ENCODE data around the gene TMCC1. TPM values are rescaled to one million over a fixed set of nuclear protein-coding genes. Genes with fewer than 3 reads are reported as not detected.

Gene TMCC1
- total and polyA plus RNA-seq, 12 donors: 5.3 to 36.0 (median 27.2) TPM

DNA sequence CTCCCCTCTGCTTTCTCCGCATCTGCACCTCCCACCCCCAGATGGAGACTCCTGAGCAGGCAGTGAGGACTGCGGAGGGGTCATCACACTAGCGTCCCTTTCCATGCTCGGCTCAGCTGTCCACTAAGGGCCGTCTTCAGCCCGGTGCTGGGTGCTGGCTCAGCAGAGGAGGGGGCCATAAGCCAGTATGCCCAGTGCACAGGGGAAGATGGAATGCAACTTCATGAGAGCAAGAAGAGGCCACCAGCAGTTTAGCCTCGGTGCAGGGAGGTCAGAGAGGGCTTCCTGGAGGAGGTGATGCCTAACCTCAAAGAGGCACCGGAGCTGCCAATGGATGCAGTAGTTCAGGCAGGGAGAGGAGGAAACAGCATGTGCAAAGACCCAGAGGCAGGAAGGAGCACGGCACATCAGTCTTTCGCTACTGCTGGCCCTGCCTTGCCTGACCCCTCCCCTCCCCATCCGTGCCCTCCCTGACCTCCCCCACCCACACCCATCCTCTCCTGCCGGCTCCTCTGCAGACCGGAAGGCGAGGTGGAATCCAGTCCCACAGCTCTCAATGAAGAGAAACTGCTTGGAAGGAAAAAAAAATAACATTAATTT is 271.8 kb downstream of the TMCC1 start:
- H3K9me3 ChIP-seq: no peaks in the 10 kb centered on the region
- DNase-seq (peak in 1 of 2 donors; percentile 54), ATAC-seq (peak in 2 of 8 donors; percentile 3 to 13)
- H3K27ac ChIP-seq: peak overlapping the region; percentile 66 to 100 (median 99)
- TF ChIP-seq, protein P1, sequence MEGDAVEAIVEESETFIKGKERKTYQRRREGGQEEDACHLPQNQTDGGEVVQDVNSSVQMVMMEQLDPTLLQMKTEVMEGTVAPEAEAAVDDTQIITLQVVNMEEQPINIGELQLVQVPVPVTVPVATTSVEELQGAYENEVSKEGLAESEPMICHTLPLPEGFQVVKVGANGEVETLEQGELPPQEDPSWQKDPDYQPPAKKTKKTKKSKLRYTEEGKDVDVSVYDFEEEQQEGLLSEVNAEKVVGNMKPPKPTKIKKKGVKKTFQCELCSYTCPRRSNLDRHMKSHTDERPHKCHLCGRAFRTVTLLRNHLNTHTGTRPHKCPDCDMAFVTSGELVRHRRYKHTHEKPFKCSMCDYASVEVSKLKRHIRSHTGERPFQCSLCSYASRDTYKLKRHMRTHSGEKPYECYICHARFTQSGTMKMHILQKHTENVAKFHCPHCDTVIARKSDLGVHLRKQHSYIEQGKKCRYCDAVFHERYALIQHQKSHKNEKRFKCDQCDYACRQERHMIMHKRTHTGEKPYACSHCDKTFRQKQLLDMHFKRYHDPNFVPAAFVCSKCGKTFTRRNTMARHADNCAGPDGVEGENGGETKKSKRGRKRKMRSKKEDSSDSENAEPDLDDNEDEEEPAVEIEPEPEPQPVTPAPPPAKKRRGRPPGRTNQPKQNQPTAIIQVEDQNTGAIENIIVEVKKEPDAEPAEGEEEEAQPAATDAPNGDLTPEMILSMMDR (IDR thresholded peaks at IDR 0.05): no peak
- H3K4me3 ChIP-seq: no peak overlapping the region
- no peaks in the 10 kb centered on the region for H3K27me3 ChIP-seq
- intact Hi-C loops (cut with DNase I): loop anchor here in 1 of 10 donors (10.0 kb wide), 1 partner anchor 237 kb away; no protein-coding TSS in a partner anchor
- 60 to 64% methylated on average over 14 of the region's 14 CpGs for WGBS, 2 donors
- H3K4me1 ChIP-seq: peaks cover 41 to 100% (median 96%) of the 10 kb centered on the region in 9 donors
- no peaks in the 10 kb centered on the region for H3K36me3 ChIP-seq

DNA sequence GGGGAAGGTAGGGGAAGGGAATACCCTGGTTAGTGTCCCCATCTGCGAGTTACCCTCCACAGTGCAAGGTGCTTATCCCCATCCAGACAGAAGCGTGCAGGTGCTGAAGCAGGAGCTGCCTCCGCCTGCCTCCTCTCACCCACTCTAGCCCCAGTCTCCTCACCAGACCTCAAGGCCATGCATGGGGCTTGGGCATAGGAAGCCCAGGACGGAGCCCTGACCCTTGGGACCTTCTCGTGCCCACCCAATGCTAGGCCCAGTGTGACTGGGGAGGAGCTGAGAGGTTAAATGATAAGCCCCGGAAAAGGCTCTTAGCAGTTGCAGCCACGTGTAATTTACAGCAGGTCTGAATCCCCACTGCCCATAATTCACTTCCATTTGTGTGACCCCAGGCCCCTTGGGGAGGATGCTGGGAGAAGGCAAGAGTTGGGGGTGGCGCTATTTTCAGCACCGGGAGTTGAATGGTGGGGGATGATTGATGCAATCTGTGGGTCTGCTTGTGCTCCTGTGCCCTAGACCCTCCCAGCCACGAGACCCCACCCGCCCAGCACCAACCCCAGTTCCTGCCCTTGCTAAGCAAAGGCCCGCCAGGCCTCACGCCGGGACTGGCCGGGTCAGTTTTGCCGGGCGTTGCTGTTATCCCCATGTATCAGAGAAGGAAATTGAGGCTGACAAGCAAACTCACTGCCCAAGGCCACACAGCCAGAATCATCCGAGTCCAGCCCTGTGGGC is 272.5 kb downstream of the TMCC1 start:
- 76 to 79% methylated on average over 18 of the region's 18 CpGs for WGBS, 2 donors

DNA sequence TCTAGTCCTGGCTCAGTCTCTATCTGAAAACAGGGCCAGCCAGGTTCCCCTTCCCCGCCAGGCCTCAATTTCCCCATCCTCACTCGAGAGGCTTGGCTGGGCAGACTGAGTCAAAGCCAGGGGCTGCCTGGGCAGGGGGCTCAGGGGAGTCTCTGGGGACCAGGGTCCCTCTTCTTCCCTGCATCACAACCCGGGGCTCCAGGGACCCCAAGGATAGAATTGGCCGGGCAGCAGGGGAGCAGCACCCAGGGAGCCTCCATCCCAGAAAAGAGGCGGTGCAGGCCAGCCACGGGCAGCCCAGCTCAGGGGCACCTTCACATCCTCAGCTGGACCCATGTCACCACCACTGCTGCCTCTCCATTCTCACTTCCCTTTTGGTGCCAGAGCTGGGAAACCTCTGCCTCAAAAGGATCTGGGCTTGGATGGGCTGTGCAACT is 273.8 kb downstream of the TMCC1 start:
- DNase-seq (peak in 1 of 2 donors; percentile 12), ATAC-seq (no peak)
- TF ChIP-seq, protein P1 (IDR thresholded peaks at IDR 0.05): no peak
- Histone ChIP-seq H3K4me1 (peaks cover 36 to 100% (median 96%) of the 10 kb centered on the region in 9 donors), H3K27ac (peak overlapping the region; percentile 24 to 100 (median 84)), H3K27me3 (no peaks in the 10 kb centered on the region), H3K4me3 (no peak overlapping the region), H3K36me3 (no peaks in the 10 kb centered on the region), H3K9me3 (no peaks in the 10 kb centered on the region)
- intact Hi-C loops (cut with DNase I): loop anchor here in 1 of 10 donors (10.0 kb wide), 1 partner anchor 235 kb away; no protein-coding TSS in a partner anchor
- WGBS, 2 donors: 81 to 88% methylated on average over 6 of the region's 6 CpGs

More for the DNA sequence above, 272.5 kb downstream of the TMCC1 start:
- Histone ChIP-seq H3K4me3 (no peak overlapping the region), H3K27ac (peak overlapping the region in 9 of 10 donors; percentile 95 to 100 (median 99)), H3K36me3 (no peaks in the 10 kb centered on the region), H3K4me1 (peaks cover 41 to 100% (median 96%) of the 10 kb centered on the region in 9 donors), H3K27me3 (no peaks in the 10 kb centered on the region), H3K9me3 (no peaks in the 10 kb centered on the region)
- ATAC-seq: no peak
- TF ChIP-seq, protein P1 (IDR thresholded peaks at IDR 0.05): no peak
- peak in 1 of 2 donors; percentile 11 for DNase-seq
- intact Hi-C loops (cut with DNase I): loop anchor here in 1 of 10 donors (10.0 kb wide), 1 partner anchor 236 kb away; no protein-coding TSS in a partner anchor

GRCh38 chr3:129618901-129619671 is 274.4 kb downstream of the TMCC1 start:
- Histone ChIP-seq H3K36me3 (no peaks in the 10 kb centered on the region), H3K4me3 (peak overlapping the region in 1 of 10 donors; percentile 1), H3K4me1 (peaks cover 35 to 100% (median 96%) of the 10 kb centered on the region in 9 donors), H3K27ac (peak overlapping the region; percentile 24 to 100 (median 84)), H3K9me3 (no peaks in the 10 kb centered on the region), H3K27me3 (no peaks in the 10 kb centered on the region)
- DNase-seq (peak; percentile 19 to 37), ATAC-seq (peak in 3 of 8 donors; percentile 4 to 12 (median 9))
- TF ChIP-seq, protein P1 (IDR thresholded peaks at IDR 0.05): no peak
- 44 to 54% methylated on average over 23 of the region's 23 CpGs for WGBS, 2 donors
- intact Hi-C loops (cut with DNase I): no loop called here
